Right lobe of liver (tissue), 6 donors: ENCODE results near the gene HECA. TPM values are rescaled to one million over a fixed set of nuclear protein-coding genes. Genes with fewer than 3 reads are reported as not detected.

Experiments used
- ATAC-seq, 4 donors: fragments of 200-7000 bp; cut with Tn5 transposase; one replicate each; pipeline ENCODE4 v1.9.1; 2020; ENCODE audit warnings: mild to moderate bottlenecking in 4 of 4, moderate library complexity in 4 of 4
- DNase-seq, 3 donors: peaks; one replicate each; pipeline ENCODE4 v3.0.0-alpha.2; 2020
- H3K27ac ChIP-seq, 3 donors: fragments of 200-600 bp; one replicate each; pipeline ENCODE4 v1.8.0; 2022
- H3K27me3 ChIP-seq, 2 donors: fragments of 200-600 bp; one replicate each; pipeline ENCODE4 v1.8.0; 2022
- H3K36me3 ChIP-seq, 4 donors: fragments of 200-600 bp; sonication (generic) in 1 of 4; one replicate each; pipeline versions ENCODE4 v1.5.1 to v1.8.0; 2017 to 2022; ENCODE audit warnings: control low read depth in 1 of 4
- H3K4me1 ChIP-seq, 4 donors: fragments of 200-600 bp; sonication (generic) in 1 of 4; one replicate each; pipeline versions ENCODE4 v1.5.1 to v1.8.0; 2017 to 2022; ENCODE audit warnings: control low read depth in 1 of 4
- H3K4me3 ChIP-seq, 3 donors: fragments of 200-600 bp; one replicate each; pipeline ENCODE4 v1.8.0; 2022
- H3K9me3 ChIP-seq, 4 donors: fragments of 200-600 bp; sonication (generic) in 1 of 4; one replicate each; pipeline versions ENCODE4 v1.5.1 to v1.8.0; 2017 to 2022; ENCODE audit warnings: control low read depth in 1 of 4
- CTCF ChIP-seq, 4 donors: fragments of 200-600 bp in 3 of 4; fragments of 450-650 bp in 1 of 4; IDR thresholded peaks; one replicate each; pipeline versions ENCODE4 v1.5.1 to v1.8.0; 2016 to 2022; ENCODE audit warnings: antibody characterized with exemption in 4 of 4, mild to moderate bottlenecking in 2 of 4
- POLR2A ChIP-seq: fragments of 450-650 bp; IDR thresholded peaks from one replicate; pipeline ENCODE4 v1.6.1; 2017; ENCODE audit warnings: antibody characterized with exemption, mild to moderate bottlenecking
- WGBS: methylation state at CpG from one replicate; pipeline ENCODE4 v1.1.6; 2018; ENCODE audit warnings: low coverage, low lambda C conversion rate; ENCODE audit not compliant: insufficient coverage; ENCODE audit errors: missing lambda C conversion rate; 5-methylcytosine and 5-hydroxymethylcytosine counted together
- intact Hi-C, 2 donors: fragments of 100-400 bp; cut with DNase I; formaldehyde crosslinking; loops; one replicate each; pipeline versions ENCODE4 v1.11.2 to v1.14.1; 2022
- total RNA-seq, 6 experiments: library from RNA; depleted of rRNA in 2 of 6; stranded (reverse); fragments of >200 nt in 2 of 6; fragmentation: NEBNext Ultra II Directional in 3 of 6; extraction: Animal tissue kit (Norgen Biotek cat#: 25700) in 3 of 6; gene quantifications; one replicate each; pipeline versions ENCODE4 v1.1.0 to v1.2.4, GENCODE V29; 2016 to 2023
- donor health status: DM: no; HTN: yes; CAD: no.
- donor health status: DM: no; HTN: no; CAD: no.
- donor health status: DM: no; HTN: no; CAD: no.
- donor health status: DM: no; HTN: yes; CAD: no.
- donor health status: DM: no; HTN: yes; CAD: no.

Gene HECA
- total RNA-seq, 6 experiments from 2014 or later, result 6.8 to 12.2 (median 11.0) TPM

GRCh38 chr6:139166238-139166955 lies 31.5 kb downstream of the HECA start:
- no peaks in the 10 kb centered on the region for H3K27me3 ChIP-seq
- intact Hi-C loops, result no loop called here
- TF ChIP-seq POLR2A, result no peak
- no peak for TF ChIP-seq CTCF (IDR thresholded peaks at IDR 0.05)
- no peaks in the 10 kb centered on the region for H3K4me1 ChIP-seq
- no peak overlapping the region for H3K4me3 ChIP-seq
- no peaks in the 10 kb centered on the region for H3K9me3 ChIP-seq
- H3K36me3 ChIP-seq, result peaks cover 0 to 9% (median 2%) of the 10 kb centered on the region in 4 donors
- DNase-seq, result no peak
- no peak overlapping the region for H3K27ac ChIP-seq
- 97% methylated on average over 4 of the region's 35 CpGs for WGBS
- peak in 1 of 4 donors; percentile 18 for ATAC-seq

GRCh38 chr6:139166956-139167313 lies 32.1 kb downstream of the HECA start:
- DNase-seq (no peak), ATAC-seq (no peak)
- WGBS, result 88% methylated on average over 7 of the region's 20 CpGs
- Histone ChIP-seq H3K4me1 (no peaks in the 10 kb centered on the region), H3K4me3 (no peak overlapping the region), H3K9me3 (no peaks in the 10 kb centered on the region), H3K27ac (no peak overlapping the region), H3K27me3 (no peaks in the 10 kb centered on the region), H3K36me3 (peaks cover 0 to 9% (median 2%) of the 10 kb centered on the region in 4 donors)
- TF ChIP-seq CTCF (IDR thresholded peaks at IDR 0.05), result no peak
- TF ChIP-seq POLR2A, result no peak
- intact Hi-C loops, result no loop called here

- Histone ChIP-seq H3K9me3 (no peaks in the 10 kb centered on the region), H3K36me3 (peaks cover 0 to 14% (median 2%) of the 10 kb centered on the region in 4 donors), H3K27me3 (no peaks in the 10 kb centered on the region), H3K4me1 (no peaks in the 10 kb centered on the region), H3K4me3 (no peak overlapping the region), H3K27ac (no peak overlapping the region)
- WGBS, result 92% methylated on average over 4 of the region's 4 CpGs
- intact Hi-C loops, result no loop called here
- DNase-seq (no peak), ATAC-seq (no peak)
- TF ChIP-seq CTCF (IDR thresholded peaks at IDR 0.05) (no peak), POLR2A (no peak)
Measured at GRCh38 chr6:139172151-139172550, 37.3 kb downstream of the HECA start.

- Histone ChIP-seq H3K36me3 (peaks cover 0 to 18% (median 2%) of the 10 kb centered on the region in 4 donors), H3K9me3 (no peaks in the 10 kb centered on the region), H3K4me3 (no peak overlapping the region), H3K4me1 (no peaks in the 10 kb centered on the region), H3K27me3 (no peaks in the 10 kb centered on the region), H3K27ac (no peak overlapping the region)
- intact Hi-C loops, result no loop called here
- no peak for DNase-seq
- WGBS, result 74% methylated on average over 5 of the region's 6 CpGs
- TF ChIP-seq POLR2A (no peak), CTCF (IDR thresholded peaks at IDR 0.05) (no peak)
- ATAC-seq, result no peak
Measured at GRCh38 chr6:139172567-139172966, 37.7 kb downstream of the HECA start.
